Renal cortical epithelial cell (primary cell): Measurements from ENCODE around the gene NECAB3. TPM values are rescaled to one million over a fixed set of nuclear protein-coding genes. Genes with fewer than 3 reads are reported as not detected.
"Not testable (repeated sequence)": the region's sequence is repeated elsewhere in the genome, so short reads cannot be mapped to it uniquely, and the experiment has no call there.

Source experiments
- DNase-seq: peaks from one replicate; pipeline ENCODE4 v3.0.0-alpha.2; 2011; ENCODE audit warnings: low read depth
- total RNA-seq: library from RNA; depleted of rRNA; stranded (reverse); fragments of >200 nt; gene quantifications from 2 replicates; pipeline ENCODE4 v1.2.3, GENCODE V29; 2014

Gene NECAB3, protein sequence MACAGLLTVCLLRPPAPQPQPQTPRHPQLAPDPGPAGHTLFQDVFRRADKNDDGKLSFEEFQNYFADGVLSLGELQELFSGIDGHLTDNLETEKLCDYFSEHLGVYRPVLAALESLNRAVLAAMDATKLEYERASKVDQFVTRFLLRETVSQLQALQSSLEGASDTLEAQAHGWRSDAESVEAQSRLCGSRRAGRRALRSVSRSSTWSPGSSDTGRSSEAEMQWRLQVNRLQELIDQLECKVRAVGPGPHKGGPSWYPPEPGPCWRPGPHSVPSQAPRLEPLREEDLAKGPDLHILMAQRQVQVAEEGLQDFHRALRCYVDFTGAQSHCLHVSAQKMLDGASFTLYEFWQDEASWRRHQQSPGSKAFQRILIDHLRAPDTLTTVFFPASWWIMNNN
- total RNA-seq = 18.8 and 29.8 TPM in 2 replicates

- peak; percentile 16 for DNase-seq
Measured at GRCh38 chr20:33674294-33675135, at the start of gene NECAB3. Gene NECAB3 (minus strand): TSS chr20:33674428. CDS start chr20:33674352, 76 bp downstream.

DNA sequence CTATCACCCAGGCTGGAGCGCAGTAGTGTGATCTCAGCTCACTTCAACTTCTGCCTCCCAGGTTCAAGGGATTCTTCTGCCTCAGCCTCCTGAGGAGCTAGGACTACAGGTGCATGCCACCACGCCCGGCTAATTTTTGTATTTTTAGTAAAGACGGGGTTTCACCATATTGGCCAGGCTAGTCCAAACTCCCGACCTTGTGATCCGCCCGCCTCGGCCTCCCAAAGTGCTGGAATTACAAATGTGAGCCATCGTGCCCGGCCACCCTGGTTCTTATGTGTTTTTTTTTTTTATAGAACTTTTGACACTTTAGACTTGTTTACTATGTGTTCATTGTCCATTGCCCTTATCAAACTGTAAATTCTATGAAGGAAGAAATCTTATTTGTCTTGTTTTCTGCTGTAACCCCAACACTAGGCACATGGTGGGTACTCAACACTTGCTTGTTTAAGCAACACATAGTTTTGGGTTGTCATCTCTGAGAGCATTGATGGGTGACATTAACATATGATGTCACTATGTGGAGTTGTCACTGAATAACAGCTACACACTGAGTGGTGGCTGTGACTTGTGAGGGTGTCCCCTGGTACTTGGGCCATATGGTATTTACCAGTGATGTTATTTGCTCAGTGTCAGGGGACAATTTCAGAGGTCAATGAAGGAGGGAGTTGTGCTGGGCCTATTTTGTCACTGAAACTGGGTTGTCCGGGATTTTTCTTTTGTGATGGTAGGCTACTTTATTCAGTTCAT is 47.3 kb upstream of the NECAB3 start:
- no peak for DNase-seq

DNA sequence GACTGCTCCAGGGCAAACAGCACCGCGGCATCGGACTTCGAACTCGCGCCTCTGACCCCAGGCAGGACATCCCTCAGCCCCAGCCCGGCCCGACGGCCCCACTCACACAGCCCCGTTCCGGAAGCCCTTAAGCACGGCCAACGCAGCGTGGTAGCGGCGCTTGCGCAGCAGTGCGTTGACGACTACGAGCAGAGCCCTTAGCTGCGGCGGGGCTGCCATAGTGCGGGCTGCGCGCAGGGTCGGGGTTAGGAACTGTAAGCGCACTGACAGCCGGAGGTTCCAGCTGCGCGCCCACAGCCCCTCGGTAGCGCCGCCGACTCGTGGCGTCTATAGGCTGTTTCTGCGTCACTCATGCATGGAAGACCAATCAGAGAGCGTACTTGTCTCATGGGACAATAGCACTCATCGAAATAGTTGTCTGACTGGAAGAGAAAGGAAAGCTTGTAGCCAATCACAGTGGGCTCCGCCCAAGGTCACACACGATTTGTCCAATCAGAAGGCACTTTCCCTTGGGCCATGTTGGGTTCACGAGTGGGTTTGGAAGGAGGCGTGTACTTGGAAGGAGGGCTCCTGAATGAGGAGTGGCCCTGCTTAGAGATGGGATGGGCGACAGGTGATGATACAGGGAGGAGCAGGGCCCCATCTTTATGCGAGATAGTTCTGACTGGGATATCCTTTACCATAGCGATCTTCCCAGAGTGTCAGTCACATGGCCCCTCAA is 45.9 kb upstream of the NECAB3 start, which contains the start of gene PXMP4:
Gene PXMP4, minus strand, starts transcription at position 322 of the 721 bp plus-strand sequence. Its CDS starts 103 bp downstream, at position 219.
- DNase-seq = peak; percentile 98

- DNase-seq = no peak
Measured at GRCh38 chr20:33719277-33719988, 45.2 kb upstream of the NECAB3 start.

GRCh38 chr20:33716498-33716897 is 42.3 kb upstream of the NECAB3 start:
- no peak for DNase-seq

- no peak for DNase-seq
Measured at GRCh38 chr20:33713865-33714367, 39.7 kb upstream of the NECAB3 start.

DNA sequence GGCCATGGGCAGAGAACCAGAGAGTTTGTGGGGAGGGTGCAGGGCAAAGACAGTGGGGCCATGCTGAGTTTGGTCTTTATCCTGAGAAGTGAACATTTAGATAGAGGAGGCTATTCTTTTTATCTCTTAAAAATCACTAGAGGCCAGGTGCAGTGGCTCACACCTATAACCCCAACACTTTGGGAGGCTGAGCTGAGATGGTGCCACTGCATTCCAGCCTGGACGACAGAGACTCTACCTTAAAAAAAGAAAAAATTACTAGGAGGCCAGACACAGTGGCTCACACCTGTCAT is 37.2 kb upstream of the NECAB3 start:
- DNase-seq = no peak

DNA sequence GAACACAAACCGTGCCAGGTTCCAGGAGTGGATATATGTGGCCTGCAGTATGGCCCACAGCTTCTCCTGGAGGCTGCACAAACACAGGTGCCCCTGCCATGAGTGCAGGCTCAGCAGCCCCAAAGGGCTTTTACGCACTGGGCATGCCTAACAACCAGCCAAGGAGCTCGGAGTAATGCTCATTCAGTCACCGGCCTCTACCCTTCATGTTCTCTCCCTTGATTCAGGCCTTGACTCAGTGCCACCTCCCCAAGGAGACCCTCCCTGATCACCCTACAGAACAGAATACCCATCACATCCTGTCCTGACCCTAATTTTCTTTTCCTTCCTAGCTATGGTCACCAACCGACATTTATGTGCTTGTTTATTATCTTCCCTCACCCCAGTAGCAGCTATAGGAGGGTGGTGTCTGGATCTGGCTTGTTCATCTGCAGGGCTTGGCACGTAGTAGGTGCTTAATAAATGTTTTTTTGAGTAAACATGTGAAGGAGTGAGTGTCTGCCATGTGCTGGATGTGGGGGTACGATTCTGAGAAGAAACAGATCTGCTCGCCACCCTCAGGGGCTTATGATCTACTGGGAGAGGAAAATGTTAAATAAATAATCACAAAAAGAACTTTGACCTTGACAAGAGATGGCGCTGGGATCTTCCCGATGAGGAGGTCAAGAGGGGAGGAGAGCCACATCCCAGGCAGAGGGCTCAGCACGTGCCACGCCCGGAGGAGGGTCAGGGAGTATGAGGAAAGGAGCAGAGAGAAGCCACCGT is 36.6 kb upstream of the NECAB3 start:
- DNase-seq = no peak

DNA sequence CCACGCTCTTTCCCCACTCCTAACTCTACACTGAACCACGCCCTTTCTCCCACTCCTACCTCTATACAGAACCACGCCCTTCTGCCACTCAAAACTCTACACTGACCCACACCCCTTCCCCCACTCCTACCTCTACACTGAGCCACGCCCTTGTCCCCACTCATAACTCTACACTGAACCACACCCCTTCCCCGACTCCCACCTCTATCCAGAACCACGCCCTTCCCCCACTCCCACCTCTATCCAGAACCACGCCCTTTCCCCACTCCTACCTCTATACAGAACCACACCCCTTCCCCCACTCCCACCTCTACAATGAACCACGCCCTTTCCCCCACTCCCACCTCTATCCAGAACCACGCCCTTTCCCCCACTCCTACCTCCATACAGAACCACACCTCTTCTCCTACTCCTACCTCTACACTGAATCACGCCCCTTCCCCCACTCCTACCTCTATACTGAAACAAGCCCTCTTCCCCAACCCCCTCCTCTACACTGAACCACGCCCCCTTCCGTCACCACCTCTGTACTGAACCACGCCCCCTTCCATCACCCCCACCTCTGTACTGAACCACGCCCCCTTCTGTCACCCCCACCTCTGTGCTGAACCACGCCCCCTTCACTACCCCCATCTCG is 35.8 kb upstream of the NECAB3 start:
- no peak for DNase-seq

DNA sequence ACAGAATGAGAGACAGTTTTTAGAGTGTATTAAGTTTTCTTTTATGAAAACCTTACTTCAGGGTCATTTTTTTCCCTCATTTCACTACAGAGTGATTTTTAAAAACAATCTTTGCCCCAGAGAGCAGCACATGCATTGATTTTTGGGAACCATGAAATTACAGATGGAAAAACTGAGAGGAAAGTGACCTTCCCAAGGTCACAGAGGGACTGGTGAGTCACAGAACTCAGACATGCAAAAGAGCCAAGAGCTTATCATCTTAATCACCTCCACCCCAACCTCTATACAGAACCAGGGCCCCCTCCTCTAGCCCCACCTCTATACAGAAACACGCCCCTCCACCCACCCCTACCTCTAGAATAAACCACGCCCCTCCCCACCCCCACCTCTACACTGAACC is 35.2 kb upstream of the NECAB3 start:
- DNase-seq = no peak

DNA sequence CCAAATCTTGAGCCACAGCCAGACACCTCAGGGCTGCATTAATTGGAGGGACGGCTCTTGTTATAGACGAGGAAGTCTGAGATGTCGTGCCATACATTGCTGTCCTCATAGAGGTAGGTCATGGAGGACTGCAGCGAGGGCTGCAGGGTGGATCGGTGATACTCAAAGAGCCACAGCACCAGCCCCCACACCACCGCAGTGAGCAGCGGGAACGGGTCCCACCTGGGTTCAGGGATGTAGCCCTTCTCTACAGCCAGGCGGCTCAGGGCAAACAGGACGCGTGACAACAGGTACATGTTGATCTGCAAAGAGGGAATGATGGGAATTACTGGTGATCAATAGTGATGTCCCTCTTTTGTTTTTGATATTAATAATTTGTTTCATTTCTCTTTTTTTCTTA is 33.4 kb upstream of the NECAB3 start:
- DNase-seq = no peak

DNA sequence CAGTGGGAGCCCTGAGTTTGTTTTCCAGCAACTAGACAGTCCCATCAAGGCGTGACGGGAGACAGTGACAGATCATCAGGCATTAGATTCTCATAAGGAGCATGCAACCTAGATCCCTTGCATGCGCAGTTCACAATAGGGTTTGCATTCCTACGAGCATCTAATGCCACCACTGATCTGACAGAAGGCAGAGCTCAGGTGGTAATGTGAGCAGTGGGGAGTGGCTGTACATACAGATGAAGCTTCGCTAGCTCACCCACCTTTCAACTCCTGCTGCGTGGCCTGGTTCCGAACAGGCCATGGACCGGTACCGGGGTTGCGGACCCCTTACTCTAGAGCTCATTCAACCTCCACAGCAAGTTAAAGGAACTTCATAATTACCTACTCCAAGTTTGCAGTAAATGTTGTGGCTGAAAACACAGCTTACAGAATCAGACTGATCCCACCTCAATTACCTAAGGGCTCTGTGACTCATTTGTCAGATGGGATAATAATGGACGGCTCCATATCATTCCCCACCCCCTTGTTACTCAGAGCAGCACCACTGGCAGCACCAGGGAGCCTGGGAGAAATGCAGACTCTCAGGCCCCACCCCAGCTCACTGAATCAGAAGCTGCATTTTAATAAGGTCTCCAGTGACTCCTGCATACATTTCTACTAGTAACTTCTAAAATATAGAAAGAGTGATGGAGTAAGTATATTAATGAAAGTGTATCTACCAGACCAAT is 30.1 kb upstream of the NECAB3 start:
- peak; percentile 47 for DNase-seq

- no peak for DNase-seq
Measured at GRCh38 chr20:33703498-33704137, 29.4 kb upstream of the NECAB3 start.

GRCh38 chr20:33702861-33703260 is 28.6 kb upstream of the NECAB3 start:
- DNase-seq = no peak

DNA sequence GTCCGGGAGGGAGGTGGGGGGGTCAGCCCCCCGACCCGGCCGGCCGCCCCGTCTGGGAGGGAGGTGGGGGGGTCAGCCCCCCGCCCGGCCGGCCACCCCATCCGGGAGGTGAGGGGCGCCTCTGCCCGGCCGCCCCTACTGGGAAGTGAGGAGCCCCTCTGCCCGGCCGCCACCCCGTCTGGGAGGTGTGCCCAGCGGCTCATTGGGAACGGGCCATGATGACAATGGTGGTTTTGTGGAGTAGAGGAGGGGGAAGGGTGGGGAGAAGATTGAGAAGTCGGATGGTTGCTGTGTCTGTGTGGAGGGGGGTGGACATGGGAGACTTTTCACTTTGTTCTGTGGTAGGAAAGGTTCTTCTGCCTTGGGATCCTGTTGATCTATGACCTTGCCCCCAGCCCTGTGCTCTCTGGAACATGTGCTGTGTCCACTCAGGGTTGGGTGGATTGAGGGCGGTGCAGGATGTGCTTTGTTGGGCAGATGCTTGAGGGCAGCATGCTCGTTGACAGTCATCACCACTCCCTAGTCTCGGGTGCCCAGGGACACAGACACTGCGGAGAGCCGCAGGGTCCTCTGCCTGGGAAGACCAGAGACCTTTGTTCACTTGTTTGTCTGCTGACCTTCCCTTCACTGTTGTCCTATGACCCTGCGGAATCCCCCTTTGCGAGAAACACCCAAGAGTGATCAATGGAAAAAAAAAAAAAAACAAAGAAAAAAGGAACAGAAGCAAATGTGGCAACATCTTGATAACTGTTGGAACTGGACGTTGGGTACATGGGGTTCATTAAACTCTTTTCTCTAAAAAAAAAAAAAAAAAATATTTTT is 27.6 kb upstream of the NECAB3 start:
- DNase-seq = no peak

DNA sequence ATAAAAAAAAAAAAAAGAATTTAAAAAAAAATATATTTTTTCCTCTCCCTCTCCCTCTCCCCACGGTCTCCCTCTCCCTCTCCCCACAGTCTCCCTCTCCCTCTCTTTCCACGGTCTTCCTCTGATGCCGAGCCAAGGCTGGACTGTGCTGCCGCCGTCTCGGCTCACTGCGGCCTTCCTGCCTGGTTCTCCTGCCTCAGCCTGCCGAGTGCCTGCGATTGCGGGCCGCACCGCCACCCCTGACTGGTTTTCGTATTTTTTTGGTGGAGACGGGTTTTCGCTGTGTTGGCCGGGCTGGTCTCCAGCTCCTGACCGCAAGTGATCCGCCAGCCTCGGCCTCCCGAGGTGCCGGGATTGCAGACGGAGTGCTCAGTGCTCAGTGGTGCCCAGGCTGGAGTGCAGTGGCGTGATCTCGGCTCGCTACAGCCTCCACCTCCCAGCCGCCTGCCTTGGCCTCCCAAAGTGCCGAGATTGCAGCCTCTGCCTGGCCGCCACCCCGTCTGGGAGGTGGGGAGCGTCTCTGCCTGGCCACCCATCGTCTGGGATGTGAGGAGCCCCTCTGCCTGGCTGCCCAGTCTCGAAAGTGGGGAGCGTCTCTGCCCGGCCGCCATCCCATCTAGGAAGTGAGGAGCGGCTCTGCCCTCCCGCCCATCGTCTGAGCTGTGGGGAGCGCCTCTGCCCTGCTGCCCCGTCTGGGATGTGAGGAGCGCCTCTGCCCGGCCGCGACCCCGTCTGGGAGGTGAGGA is 26.6 kb upstream of the NECAB3 start:
- not testable (repeated sequence) for DNase-seq

GRCh38 chr20:33698966-33699365 is 24.7 kb upstream of the NECAB3 start:
- DNase-seq = not testable (repeated sequence)
